ENCODE measurements around the gene PNMA1. TPM values are rescaled to one million over a fixed set of nuclear protein-coding genes. Genes with fewer than 3 reads are reported as not detected.

PNMA1 gene
- total RNA-seq, 6 experiments from 2014 or later: 1.7 to 7.6 (median 3.7) TPM

DNA sequence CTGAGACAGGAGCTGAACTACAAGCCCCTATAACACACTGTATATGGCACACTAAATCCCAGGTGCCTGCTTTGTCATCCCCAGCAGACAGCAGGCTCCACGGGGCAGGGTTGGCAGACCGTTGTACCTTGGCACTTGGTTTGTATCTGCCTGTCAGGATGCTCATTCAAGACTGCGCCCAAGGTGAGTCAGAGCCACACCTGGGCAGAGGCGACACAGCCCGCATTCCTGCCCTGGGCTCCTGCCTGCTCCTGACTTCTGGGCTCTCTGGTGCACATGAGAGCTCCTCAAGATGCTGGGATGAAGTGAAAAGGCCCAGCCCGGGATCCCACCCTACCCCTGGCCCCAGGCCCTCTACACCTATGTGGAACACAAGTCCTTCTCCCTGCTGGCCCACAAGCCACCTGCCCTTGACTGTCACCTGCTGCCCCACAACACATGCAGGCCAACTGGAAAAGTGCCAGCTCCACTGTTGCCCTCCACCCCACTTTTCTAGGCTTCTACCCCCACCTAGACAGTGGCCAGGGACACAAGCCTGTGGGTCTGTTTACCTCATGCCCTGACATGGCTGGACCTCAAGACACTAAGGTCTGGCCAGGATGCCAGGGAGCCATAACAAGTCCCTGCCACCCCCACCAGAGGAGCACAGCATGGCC lies 30.8 kb upstream of the PNMA1 start:
- Histone ChIP-seq H3K36me3 (no peaks in the 10 kb centered on the region), H3K4me1 (peaks cover 2 to 86% (median 54%) of the 10 kb centered on the region in 4 donors), H3K9me3 (no peaks in the 10 kb centered on the region), H3K27ac (peak overlapping the region in 2 of 3 donors; percentile 19 to 58), H3K27me3 (no peaks in the 10 kb centered on the region), H3K4me3 (no peak overlapping the region)
- DNase-seq (peak in 1 of 3 donors; percentile 48), ATAC-seq (no peak)
- WGBS (ENCODE audit: insufficient coverage, low coverage, low lambda C conversion rate, missing lambda C conversion rate): 8% methylated on average over 2 of the region's 6 CpGs
- no peak for TF ChIP-seq POLR2A (IDR thresholded peaks at IDR 0.05)
- TF ChIP-seq, protein P1, sequence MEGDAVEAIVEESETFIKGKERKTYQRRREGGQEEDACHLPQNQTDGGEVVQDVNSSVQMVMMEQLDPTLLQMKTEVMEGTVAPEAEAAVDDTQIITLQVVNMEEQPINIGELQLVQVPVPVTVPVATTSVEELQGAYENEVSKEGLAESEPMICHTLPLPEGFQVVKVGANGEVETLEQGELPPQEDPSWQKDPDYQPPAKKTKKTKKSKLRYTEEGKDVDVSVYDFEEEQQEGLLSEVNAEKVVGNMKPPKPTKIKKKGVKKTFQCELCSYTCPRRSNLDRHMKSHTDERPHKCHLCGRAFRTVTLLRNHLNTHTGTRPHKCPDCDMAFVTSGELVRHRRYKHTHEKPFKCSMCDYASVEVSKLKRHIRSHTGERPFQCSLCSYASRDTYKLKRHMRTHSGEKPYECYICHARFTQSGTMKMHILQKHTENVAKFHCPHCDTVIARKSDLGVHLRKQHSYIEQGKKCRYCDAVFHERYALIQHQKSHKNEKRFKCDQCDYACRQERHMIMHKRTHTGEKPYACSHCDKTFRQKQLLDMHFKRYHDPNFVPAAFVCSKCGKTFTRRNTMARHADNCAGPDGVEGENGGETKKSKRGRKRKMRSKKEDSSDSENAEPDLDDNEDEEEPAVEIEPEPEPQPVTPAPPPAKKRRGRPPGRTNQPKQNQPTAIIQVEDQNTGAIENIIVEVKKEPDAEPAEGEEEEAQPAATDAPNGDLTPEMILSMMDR (IDR thresholded peaks at IDR 0.05): no peak
- intact Hi-C loops (cut with DNase I): no loop called here

DNA sequence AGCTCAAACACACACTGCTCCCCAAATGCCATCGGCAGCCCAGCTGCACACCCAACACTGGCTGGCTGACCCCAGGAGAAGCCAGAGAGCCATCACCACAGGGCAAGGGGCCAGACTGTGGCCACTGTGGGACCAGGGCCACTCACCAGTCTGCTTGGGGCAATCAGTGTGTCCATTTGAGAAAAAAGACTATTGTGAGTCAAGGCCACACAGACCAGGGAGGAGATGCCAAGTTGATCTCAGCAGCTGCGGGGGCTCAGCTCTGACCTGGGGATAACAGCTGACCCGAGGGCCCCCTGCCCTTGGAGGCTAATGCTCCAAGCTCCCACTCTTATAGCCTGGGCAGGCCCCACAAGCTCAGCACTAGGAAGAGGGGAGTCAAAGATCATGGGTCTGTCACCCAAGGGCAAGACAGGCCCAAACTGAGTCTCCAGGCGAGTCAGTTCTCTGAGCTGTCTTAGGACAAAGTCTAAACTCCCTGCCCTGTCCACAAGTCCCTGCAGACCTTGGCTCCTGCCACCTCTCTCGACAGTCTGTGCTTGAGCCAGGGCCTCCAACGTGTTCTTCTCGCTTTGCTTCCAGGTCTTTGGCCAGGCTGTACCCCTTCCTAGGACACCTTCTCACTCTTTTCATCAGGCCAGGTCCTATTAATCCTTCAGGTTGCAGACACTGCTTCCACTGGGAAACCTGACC lies 30.1 kb upstream of the PNMA1 start:
- Histone ChIP-seq H3K36me3 (peaks cover 0 to under 1% (median 0%) of the 10 kb centered on the region in 4 donors), H3K27ac (peak overlapping the region; percentile 19 to 58 (median 43)), H3K4me3 (no peak overlapping the region), H3K27me3 (no peaks in the 10 kb centered on the region), H3K9me3 (no peaks in the 10 kb centered on the region), H3K4me1 (peaks cover 2 to 83% (median 52%) of the 10 kb centered on the region in 4 donors)
- ATAC-seq (peak in 1 of 4 donors; percentile 2), DNase-seq (peak in 1 of 3 donors; percentile 53)
- intact Hi-C loops (cut with DNase I): no loop called here
- WGBS (ENCODE audit: insufficient coverage, low coverage, low lambda C conversion rate, missing lambda C conversion rate): 15% methylated on average over 5 of the region's 7 CpGs
- no peak for TF ChIP-seq POLR2A (IDR thresholded peaks at IDR 0.05)
- TF ChIP-seq, protein P1 (IDR thresholded peaks at IDR 0.05): no peak

DNA sequence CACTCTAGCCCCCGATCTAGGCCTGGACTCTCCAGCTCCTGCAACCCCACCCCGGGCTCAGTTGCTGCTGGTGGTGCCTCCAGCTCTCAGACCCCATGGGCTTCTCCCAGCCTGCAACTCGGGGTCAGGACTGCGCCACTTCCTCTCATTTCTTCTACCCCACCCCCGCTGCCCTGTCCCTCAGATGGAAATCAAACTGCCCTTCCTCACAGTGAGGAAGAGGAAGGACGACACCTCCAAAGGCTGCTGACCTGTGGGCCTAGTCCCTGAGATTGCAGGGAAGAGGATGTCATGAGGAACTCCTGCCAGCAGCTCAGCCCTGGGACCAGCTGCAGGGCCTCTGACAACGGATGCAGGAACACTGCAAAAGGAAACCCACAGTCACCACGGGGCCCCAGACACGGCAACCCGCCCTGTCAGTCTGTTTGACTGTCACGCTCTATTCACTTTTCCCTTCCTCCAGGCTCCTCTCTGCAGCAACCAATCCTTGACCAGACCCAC lies 29.3 kb upstream of the PNMA1 start:
- no peaks in the 10 kb centered on the region for H3K9me3 ChIP-seq
- 45% methylated on average over 9 of the region's 11 CpGs for WGBS (ENCODE audit: insufficient coverage, low coverage, low lambda C conversion rate, missing lambda C conversion rate)
- ATAC-seq: peak; percentile 6 to 15 (median 12)
- H3K4me1 ChIP-seq: peaks cover 2 to 83% (median 48%) of the 10 kb centered on the region in 4 donors
- H3K36me3 ChIP-seq: peaks cover 4 to 8% (median 6%) of the 10 kb centered on the region in 4 donors
- no peak overlapping the region for H3K4me3 ChIP-seq
- H3K27me3 ChIP-seq: no peaks in the 10 kb centered on the region
- peak overlapping the region in 1 of 3 donors; percentile 61 for H3K27ac ChIP-seq
- DNase-seq: peak in 2 of 3 donors; percentile 50 to 69
- intact Hi-C loops (cut with DNase I): no loop called here
- no peak for TF ChIP-seq POLR2A (IDR thresholded peaks at IDR 0.05)
- TF ChIP-seq, protein P1 (IDR thresholded peaks at IDR 0.05): no peak

DNA sequence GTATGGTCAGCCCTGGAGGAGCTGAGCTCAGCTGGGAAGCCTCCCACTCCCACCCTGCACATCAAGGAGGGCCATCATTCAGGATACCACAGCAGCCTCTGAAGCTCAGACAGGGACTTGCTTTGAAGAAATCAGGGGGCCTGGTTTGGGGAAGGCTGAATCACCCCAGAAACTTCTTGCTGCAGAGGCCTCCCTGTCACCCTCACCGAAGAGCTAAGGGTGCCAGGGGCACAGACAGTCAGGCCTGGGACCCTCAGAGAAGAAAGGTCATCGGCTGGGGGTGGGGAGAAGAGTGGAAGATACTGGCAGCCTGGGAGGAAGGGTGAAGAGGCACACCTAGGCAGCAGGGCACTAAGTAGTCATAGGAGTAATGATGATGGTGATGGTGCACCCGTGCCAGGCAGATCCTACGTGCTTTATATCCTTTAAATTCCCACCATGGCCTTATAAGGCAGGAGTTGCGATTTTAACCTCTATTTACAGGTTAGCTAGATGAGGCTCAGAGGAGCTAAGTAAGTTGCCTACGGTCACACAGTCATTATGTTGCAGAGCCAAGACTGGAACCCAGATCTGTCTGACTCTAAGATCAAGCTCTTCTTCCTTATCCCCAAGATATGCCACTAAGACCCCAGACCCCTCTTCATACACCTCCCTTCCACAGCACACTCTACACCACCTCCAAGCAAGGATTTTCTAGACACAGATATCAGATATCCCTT lies 28.5 kb upstream of the PNMA1 start:
- Histone ChIP-seq H3K27ac (peak overlapping the region; percentile 20 to 72 (median 61)), H3K36me3 (peaks cover 7 to 11% (median 9%) of the 10 kb centered on the region in 4 donors), H3K4me3 (no peak overlapping the region), H3K9me3 (no peaks in the 10 kb centered on the region), H3K27me3 (no peaks in the 10 kb centered on the region), H3K4me1 (peaks cover 2 to 76% (median 44%) of the 10 kb centered on the region in 4 donors)
- DNase-seq (no peak), ATAC-seq (no peak)
- TF ChIP-seq, protein P1 (IDR thresholded peaks at IDR 0.05): no peak
- TF ChIP-seq POLR2A (IDR thresholded peaks at IDR 0.05): no peak
- WGBS (ENCODE audit: insufficient coverage, low coverage, low lambda C conversion rate, missing lambda C conversion rate): 75% methylated on average over 2 of the region's 6 CpGs
- intact Hi-C loops (cut with DNase I): no loop called here

Data from right lobe of liver (tissue), 6 donors.